Measurements from ENCODE around the gene SOX13.

Gene SOX13

DNA sequence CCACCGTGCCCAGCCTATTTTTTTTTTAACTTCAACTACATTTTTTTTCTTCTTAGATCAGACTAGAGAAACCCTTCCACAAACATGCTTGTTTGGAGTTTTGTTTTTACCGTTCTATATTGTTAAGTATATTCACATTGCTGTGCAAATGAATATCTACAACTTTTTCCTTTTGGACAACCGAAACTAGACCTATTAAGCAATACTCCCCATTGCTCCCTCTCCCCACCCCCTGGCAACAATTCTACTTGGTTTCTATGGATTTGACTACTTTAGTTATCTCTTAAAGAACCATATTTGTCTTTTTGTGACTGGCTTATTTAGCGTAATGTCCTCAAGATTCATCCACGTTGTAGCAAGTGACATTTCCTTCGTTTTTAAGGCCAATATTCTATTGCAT, 59.8 kb downstream of the SOX13 start:
- no peak for DNase-seq

DNA sequence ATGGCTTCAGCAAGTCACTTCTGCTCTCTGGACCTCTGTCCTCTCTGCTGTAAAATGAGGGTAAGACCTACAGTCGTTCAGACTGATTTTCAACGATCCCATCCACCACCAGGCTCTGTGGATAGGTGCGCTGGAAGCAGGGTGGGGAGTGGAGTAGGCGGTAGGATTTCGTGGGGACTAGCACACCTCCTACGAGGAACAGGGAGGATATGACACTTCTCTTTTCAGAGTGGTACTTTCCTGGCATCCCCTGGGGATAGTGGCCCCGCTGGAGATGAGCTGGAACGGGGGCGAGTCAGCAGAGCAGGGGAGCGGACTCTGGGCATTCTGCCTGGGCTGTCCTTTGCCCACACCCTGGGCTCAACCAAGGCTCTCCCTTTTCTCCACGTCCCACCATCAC, 61.2 kb downstream of the SOX13 start:
- DNase-seq: no peak

DNA sequence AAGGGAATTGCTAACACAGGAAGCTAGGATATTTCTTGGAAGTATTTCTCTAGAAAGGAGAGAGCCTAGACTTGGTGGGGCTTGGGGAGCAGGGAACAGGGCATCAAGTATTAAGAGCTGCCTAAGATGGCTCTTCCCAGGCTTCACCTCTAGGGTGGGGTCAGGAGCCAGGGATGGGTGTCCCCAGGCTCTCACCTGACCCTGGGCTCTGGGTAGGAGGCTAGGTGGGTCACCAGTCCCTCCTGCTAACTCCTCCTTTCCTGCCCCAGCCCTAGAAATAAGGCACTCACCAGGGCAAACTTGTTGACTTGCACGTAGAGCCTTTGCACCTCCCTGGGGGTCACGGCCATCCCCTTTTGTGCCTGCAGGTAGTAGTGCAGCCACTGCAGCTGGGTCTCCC, 63.9 kb downstream of the SOX13 start:
- no peak for DNase-seq

DNA sequence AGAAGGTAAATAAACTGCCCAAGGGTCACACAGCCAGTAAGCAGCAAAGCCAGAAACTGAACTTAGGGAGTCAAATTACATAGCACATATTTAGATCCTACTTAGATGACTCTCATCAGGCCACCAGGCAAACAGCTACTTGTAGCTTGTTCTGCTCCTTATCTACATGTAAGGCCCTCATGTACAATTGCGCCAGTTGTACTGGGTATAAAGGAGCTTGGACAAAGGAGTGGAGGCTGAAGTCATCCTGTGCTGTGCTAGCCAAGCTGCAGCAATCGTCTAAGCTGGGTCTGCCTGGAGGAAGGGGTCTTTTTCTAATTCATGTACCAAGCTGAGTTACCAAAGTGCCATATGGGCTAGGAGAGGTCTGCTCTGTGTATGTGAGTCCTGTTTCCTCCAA, 66.2 kb downstream of the SOX13 start:
- DNase-seq: no peak

DNA sequence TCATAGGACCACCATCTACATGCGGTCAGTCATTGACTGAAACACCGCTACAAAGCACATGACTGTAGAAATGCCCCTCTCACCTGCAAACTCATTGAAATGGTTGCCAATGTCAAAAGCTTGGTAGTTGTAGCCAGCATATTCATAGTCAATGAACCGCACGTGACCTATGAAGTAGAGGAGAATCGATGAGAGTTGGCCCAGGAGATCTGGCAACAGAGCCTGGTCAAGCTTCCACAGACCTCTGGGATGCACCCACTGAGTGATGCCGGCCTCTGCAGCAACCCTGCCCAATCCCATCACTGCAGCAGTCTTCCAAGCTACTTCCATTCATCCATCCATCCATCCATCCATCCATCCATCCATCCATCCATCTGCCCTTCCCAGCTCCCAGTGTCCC, 67.0 kb downstream of the SOX13 start:
- DNase-seq: no peak

DNA sequence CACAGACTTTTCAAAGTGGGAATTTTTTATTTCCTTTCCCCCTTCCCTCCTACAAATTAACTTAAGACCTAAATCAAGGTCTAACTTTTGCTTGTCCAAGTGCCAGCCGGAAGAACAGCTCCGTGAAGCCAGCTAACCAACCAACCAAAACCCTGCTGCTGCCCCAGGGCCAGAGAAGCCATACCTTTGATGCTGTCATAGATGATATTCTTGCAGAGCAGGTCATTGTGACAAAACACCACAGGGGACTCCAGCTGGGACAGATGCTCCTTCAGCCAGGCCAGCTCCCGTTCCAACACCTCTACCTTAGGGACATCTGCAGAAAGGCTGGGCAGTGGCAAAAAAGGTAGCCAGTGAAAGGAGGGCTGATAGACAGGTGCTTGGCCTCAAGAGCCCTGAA, 68.2 kb downstream of the SOX13 start:
- DNase-seq: no peak

DNA sequence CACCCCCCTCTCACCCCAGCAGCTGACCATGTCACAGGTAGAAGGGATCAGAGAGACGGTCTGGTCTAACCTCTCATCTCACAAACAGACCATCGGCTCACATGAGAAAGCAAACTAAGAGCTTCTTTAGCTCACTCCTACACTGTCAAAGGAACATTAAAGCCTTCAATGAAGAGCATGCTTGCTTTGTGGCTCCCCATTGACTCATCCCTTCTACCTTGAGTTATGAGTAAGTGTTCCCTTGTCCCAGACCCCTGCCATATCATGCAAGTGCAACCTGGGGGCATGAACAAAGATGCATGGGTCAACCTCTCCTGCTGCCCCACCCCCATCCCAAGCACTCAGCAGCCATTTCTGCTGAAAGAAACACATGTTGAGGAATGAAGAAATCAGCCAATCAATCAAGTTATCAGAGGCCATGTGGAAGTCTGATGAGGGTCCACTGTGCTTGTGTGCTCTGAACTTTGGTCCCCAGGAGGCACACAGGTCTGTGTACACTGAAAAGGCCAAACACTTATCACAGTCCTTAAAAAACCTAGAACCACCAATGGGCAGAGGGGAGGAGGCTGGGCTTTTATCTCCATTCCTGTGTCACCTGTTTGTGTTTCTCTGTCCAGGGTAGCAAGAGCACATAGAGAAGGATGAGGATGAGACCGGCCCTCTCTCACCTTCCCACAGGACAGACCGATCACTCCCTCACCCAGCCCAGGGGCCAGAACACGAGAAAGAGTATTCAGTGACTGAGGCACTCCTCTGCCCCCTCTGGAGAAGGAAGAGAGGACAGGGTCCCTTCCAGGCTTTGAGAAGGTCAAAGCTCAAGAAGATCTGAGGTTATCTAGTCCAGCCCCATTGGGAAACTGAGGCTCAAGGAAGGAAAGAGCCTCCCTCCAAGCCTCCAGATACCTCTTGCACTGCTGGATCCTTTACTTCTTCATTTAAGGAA, 69.4 kb downstream of the SOX13 start:
- DNase-seq: no peak

DNA sequence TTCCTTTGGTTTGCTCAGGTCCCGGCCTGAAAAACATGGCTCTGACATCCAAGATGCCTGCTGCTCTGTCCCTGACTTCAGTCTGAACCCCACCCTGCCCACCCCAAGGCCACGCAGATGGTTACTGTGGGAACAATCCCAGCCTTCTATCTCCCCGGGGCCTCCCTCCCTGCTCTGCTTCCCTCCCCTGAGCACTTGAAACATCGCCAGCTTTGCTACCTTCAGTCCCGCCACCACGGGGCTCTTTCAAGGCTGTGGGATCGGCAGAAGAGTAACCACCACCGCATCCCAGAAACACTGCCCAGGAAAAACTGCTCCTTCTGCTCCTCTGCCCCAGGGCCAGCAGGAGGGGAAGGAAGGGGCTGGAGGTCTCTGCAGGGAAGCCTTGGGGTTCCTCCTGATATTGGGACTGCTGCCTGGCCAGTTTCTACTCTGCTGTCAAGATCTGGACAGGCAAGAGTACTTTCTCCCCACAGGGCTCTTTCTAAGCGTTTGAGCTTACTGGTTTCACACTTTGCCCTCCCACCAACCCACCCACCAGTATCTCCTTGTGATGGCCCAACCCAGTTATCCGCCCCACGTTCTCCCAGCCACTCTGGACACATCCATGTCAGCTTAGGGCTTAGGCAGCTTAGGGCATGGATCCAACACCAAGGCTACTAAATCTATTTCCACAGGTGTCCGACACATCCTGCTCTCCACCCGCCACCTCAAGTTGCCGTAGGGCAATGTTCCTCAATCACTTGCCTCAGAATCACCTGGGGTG, 70.5 kb downstream of the SOX13 start:
- no peak for DNase-seq

DNA sequence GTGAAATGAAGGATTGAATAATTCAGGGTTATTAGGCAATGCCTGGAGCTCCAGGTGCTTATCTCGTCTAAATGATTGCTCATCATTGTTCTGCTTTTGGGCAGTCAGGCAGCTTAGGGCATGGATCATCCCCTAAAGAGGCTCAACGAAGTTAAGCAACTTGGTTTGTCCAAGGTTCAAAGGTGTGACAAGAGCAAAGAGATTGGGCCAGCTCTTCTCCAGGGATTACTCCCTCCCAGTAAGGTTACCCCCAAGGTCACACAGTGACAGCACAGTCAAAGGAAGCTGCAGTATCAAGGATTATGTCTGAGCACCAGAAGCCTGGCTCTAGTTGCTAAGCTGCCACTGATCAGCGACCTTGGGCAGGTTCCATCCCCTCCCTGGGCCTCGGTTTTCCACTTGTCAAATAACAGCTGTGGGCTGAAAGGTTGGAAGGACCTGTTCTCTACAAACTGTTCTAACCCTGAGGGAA, 72.2 kb downstream of the SOX13 start:
- DNase-seq: no peak

- no peak for DNase-seq
Observed at GRCh38 chr1:204146309-204146708, 73.4 kb downstream of the SOX13 start.

GRCh38 chr1:204146965-204147364, 74.0 kb downstream of the SOX13 start:
- DNase-seq: no peak

DNA sequence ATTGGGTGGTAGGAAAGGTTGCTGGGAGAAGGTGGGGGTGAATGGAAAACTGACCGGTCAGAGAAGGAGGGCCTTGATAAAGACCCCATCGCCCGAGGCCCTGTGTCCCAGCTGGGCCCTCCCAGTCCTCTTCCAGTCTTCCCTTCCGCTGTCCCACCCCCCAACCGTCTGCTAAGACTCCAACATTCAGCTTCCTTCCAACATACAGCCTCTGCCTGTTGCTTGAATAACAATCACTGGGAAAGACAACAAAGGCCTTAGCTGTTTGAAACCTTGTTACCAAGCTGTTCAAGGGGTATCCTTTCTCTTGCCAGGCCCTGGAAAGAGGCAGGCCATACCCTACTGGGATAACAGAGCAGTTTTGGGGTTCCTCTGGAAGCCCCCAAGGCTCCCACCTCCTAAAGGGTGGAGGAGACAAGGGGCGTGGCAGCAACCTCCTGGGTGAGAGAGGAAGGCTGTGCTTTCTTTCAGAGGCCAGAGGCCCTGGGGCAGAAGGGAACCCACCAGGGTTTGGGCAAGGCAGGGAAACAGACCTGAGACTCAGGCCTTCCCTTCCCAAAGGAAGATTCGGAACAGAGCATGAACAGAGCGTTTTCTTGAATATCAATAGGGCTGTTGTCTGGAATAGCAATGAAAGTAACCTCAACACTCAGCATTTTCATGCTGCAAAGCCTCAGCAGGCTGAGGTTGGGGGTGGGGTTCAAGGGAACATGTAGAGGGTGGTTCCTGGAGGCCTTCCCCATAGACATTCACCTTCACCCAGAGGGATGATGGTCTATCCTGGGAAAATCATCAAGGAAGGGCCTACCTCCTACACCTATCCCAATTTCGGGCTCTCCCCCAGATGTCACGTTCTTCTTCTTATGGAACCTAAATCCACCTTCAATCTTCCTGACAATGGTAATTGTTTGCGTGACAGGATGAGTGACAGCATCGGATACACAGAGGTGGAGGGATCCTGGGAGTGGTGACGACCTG, 74.8 kb downstream of the SOX13 start:
- no peak for DNase-seq

- DNase-seq: no peak
Observed at GRCh38 chr1:204149107-204149506, 76.2 kb downstream of the SOX13 start.

GRCh38 chr1:204149635-204150565, 77.0 kb downstream of the SOX13 start:
- DNase-seq: no peak

- peak; percentile 20 for DNase-seq
Observed at GRCh38 chr1:204150702-204151551, 78.0 kb downstream of the SOX13 start.

- DNase-seq: peak; percentile 71
Observed at GRCh38 chr1:204151552-204152309, 78.8 kb downstream of the SOX13 start, which contains the start of gene ETNK2. ETNK2 (minus strand) TSS chr1:204152044; CDS start chr1:204151852, 192 bp downstream.

- DNase-seq: no peak
Observed at GRCh38 chr1:204152310-204153044, 79.6 kb downstream of the SOX13 start.

- no peak for DNase-seq
Observed at GRCh38 chr1:204153667-204154066, 80.8 kb downstream of the SOX13 start.

All from CD4-positive, alpha-beta T cell treated with Interleukin-21 for 1 hour (primary cell).